ENCODE results near the gene ZNF580.

- no peak for TF ChIP-seq CTCF (IDR thresholded peaks at IDR 0.05)
- TF ChIP-seq POLR2A (IDR thresholded peaks at IDR 0.05): no peak
Observed at GRCh38 chr19:55660991-55661390, 20.2 kb downstream of the ZNF580 start.
